ENCODE data around the gene ARHGAP26.

ARHGAP26 gene

DNA sequence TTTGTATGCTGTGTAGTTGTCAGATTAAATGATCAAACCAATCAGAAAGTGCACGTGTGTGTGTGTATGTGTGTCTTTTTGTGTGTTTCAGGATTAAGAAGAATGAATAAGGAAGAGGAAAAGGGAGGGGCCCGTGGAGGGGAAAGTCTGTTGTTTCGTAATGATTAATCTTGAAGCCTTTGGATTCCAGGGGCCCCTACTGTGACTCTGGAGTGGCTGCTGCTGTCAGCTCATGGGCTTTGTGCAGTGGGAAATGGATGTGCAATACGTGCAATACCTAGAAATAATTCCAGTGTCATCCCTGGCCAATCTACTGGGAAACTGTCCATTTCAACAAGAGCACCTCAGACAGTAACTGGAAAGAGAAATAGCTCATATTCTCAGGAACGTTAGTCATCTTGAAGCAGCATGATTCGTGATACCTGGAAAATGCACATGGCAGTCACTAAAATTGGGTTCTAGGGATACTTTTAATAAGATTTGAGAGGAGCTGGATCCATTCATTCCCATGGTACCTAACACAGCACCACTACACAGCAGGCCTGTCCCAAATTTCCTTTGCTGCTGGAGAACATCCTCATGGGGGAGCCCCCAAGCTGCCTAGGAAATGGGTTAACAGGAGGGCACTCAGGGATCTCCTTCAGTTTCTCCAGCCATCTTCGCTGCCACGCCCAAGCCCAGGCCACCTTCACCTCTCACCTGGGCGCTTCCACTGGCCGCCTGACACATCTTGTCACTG is 447.1 kb downstream of the ARHGAP26 start:
- DNase-seq, result no peak

DNA sequence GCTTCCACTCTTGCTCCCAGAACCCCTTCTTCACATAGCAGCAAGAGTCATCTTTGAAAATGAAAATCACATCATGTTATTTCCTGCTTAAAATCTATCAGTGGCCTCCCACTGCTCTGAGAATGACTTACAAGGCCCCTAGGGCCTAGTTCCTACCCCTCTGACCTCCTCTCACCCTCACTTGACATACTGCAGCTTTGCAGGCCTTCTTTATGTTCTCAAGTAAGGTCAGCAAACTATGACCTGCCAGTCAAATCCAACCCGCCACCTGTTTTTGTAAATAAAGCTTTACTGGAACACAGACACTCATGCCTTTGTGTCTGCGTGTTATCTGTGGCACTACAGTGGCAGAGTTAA is 447.6 kb downstream of the ARHGAP26 start:
- DNase-seq, result no peak

DNA sequence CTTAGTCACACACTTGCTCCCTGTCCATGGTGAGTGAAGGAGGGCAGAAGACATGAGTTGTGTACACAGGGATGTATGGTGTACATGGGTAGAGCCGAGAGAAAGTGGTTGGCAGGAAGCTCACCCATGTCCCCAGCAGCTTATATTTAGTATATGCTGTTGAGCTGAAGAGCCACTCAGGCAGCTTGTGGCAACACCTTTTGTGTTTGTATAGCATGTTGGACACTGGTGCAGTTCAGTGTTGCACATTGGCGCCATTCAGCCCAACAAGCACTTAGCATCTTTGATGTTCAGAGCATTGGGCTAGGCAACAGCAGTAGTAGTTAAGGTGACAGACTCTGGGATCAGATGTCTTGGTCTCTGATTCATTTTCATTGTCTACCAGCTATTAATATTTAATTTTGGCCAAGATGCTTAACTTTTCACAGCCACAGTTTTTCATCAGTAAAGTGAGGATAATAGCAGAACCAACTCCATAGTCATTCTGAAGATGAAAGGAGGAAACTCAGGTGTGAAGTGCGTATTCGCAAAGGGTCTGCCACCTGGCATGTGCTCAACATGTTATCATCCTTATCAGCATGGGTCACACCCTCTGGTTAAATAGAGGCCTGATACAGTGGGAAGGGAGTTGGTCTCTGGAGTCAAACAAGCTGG is 448.5 kb downstream of the ARHGAP26 start:
- DNase-seq, result no peak

DNA sequence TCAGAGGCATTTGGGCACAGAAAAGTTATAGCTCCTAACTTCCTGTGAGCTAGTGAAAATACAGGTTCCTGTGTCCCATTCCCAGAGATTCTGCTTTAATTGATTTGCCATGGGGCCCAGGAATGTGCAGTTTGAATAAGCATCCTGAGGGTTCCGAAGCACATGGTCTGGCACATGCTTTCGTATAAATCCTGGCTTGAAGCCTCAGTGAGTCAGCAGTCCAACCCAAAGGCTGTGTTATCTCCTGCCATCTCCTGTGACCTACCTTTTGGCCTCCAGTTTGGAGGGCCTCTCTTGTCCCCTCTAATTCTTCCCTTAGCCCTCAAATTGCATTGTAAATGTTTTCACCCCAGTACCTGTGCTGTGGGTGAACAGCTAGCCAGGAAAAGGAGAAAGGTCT is 449.5 kb downstream of the ARHGAP26 start:
- no peak for DNase-seq

DNA sequence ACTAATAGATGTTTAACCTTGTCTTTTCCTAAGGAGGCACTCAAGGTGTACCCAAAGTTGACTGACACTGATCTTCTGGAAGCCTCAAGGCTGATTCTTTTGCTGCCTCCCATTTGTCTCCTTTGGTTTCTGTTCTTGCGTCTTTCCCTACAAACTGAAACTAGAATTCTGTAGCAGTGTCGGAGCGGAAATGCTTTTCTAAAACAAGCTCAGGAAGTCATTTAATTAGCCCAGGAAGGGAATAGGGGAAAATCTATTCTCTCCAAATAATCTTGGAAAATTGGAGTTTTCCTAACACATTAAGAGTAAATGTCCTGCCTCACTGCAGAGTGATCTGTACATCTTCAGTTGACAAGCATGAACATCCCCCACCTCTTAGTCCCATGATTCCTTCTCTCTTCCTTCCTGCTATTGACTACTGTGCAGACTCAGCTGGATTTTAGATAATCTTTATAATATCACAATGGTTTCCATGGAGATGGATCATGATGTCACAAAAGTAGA is 450.6 kb downstream of the ARHGAP26 start:
- DNase-seq, result no peak

DNA sequence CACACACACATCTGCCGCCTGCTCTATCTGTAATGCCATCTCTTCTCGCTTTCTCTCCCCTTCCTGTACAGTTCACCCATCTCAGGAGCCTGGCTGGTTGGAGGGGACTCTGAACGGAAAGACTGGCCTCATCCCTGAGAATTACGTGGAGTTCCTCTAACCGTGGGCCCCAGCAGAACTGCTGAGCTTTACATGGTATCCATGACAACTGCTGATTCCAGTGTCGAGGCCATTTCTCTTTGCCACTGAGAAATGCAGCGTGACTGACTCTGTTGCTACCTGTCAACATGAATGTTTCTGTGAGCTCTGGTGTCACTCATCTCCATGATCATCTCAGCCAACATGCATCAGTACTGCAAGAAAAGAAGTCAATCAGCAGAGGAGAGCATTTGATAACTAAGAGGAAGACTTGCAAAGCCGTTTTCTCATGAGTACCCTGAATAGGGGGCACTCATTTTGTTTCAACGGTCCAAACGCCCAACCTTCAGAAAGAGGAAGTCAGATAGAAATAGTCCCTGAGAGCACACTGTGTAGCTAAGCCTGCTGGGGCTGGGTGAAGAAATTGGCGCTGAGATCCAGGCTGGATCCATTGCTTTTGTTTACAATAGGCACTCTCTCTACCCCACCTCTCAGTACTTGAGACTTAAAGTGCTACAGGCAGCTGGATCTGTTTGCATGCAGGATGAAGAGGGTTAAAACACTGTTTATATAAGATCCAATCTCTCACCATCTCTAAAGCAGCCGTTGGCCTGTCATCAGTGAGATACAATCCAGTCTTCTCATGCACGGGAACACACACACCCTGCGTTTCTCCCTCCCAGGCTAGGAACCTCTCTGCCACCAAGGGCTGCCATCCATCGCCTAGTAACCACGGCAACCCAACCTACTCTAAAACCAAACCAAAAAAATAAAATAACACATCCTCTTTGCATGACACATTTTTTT is 452.4 kb downstream of the ARHGAP26 start:
- no peak for DNase-seq

DNA sequence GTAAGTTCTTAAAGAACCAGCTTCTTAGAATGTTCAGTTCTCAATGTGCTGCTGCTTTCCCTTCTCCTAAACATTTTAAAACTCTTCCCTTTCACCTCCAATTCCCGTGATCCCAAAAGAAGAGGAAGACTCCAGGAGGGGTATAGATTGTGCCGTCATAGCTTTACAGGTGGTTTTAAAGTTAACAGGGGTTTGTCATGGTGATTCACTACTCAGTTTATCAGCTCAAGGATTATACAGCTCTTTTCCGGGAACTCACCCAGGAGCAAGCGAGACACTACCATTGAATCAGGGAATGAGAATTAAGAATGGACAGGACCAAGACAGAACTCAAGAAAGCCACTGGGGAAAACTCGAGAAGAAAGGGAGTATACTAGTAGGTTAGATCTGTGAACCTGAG is 454.5 kb downstream of the ARHGAP26 start:
- DNase-seq, result no peak

DNA sequence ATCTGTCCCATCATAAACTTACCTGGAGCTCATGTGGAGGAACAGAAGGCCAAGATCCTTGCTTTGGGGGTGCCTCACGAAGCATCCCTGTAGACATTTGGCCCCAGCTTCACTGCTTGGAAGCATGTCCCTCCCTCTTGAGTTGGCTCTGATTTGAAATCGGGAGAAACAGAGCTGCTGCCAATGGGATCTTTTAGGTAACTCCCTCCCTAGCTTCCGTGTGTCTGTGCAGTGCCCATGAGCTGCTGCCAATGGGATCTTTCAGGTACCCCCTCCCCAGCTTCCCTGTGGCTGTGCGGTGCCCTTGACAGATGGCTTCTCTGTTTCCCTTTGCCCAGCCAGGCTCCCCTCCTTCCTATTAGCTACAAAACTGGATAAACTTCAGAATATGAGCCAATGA is 455.3 kb downstream of the ARHGAP26 start:
- no peak for DNase-seq

DNA sequence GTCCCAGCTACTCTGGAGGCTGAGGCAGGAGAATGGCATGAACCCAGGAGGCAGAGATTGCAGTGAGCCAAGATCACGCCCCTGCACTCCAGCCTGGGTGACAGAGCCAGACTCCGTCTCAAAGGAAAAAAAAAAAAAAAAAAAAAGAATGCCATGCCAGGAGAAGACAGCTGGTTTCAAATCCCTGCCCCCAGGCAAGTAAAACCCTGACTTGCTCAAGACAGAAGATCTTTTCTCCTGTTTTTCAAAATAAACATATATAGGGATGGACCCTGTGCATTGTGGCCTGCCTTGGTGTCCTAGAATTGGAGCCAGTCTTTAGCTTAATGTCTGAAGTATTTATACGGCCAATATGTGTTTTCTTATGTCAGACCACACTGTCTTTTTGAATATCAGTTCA is 456.2 kb downstream of the ARHGAP26 start:
- DNase-seq, result no peak

DNA sequence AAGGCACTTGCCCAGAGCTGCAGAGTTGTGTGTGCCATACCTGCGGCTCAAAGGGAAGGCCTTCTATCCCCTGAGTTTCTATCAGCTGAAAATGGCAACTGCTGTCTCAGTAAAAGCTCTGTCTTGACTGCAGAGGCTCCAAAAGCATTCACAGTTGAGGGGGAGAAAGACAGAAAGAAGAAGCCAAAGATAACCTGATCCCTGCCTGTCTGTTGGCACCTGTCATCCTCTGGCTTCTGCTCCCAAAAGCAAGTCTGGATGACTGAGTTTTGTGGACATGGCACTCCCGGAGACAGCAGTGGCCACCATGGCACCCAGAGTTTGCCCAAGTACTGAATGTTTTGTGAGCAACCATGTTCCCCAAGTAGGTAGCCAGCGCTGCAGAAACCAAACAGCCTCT is 456.7 kb downstream of the ARHGAP26 start:
- no peak for DNase-seq

DNA sequence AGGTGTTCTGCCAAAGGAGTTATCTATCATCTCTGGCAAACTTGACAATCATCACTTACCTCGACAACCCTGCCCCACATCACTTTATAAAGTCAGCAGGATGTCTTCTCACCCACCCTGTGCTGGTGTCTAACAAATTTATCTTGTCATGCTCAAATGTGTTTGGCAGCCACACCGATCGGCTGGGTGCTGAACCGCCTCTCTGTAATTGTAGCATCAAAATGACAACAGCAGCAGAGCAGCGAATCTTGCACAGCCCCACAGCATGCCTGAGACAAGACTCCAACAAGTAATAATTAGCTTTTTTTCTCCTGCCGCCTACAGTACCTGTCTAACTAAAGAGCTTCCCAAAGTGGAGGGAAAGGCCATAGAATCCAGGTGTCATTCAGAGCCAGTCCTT is 457.1 kb downstream of the ARHGAP26 start:
- no peak for DNase-seq

DNA sequence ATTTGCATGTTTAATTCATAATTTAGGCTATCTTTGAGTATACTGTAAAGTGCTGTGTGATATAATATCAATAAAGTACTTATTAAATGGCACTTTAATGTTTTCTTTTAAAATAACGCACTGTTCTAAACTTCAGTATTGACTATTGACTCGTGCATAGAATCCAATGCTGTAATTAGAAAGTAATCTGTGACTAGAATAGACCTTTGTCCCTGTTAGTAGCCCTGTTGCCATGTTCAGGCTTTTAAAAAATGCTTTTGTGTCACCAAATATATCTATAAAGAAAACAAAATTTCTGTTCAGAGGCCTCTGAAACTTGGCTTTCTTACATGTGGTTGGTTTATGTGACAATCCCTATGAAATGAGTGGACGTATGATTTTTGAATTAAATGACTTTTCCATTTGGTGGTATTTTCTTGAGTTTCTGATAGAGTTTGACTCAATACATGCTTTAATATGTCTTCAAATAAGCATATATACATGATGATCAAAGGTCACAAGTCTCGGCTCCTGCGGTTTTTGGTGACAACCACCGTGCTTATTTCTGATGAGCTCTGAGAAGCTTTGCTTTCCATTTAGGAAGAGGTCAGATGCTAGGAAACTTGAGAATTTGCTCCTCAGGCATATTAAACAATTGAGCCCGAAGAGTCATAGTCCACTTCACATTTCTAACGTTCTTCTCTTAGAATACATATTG is 458.6 kb downstream of the ARHGAP26 start:
- no peak for DNase-seq

DNA sequence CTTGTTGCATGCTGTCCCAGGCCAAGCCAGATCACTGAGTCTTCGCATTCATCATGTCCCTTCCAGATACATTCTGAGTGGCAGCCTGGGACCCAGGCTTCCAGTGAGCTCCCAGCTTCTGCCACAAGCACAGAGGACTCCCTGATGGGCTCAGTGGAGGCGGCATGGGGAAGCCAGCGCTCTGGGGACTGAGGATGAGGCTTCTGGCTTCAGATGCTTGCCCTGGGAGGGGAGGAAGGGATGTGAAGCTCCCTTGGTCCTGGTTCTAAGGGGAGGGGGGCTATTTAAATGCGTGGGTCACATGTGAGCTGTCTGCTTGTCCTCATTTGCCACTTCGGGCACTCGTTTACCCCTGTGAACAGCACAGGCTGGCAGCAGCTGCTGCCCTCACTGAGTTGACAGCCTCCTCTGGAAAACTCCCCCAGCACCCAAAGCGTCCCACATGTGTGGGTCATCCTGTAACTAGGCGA is 459.3 kb downstream of the ARHGAP26 start:
- no peak for DNase-seq

DNA sequence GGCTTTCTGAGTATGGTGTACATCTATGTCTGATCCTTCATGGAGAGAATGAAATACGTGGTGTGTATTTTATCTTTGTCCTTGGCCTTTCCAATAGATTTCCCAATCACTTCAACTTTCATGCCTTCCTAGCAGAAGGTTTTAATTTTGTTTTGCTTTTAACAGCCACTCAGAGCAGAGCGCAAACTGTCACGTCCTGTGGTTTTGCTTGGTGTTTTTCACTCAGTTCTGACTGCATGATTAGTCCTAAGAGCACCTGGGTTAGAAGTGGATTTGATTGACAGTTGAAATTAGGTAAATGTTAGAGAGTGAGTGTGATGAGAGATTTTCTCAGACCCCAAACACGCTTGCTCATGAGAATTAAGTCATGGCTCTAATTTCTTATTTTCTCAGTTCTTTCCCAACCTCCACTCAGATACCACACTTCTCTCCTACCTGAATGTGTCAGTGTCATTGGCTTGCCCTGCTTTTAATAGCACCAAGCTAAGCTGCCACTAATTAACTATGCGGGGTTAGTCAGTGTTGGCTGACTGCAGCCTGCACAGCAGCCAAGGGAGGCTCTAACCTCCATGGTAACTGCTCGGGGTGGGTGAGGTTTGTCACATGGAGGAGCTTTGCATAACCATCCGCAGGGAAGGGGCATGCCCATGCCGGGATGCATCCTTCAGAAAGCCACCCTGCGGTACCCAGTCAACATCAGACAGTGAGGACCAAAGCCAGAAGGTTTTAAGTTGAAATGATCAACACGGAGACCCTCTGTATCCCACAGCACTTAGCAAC is 459.9 kb downstream of the ARHGAP26 start:
- no peak for DNase-seq

DNA sequence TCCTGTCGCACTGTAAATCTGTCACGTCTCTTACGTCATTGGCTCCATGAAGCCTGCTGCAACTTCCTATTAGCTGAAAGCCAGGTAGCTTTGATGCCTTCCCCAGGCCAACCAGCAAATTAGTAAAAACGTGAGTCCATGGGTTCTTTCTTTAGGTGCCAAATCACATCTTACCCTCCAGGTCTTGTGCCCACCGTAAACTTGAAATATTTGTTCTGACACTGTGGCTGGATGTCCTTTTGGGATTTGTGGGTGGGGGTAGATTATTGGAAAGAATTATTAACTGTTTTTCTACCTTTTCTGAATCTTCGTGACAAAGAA is 460.5 kb downstream of the ARHGAP26 start:
- no peak for DNase-seq

DNA sequence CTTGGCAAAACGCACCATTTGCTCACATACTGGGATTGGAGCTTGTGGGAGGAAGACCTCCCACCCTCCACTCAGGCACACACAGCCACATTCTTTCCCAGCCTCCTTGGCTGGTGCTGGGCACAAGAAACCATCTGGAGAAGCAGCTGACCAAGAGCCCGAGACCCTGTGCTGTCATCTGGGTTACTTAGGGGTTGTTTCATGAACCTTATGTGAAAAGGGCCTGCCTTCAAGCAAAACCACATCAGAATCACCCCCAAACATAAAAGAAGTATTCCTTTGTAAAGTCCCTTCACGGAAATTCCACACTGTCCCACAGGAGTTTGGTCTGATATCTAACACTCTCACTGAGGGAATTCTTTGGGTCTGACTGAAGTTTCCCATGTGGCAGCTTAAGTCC is 461.2 kb downstream of the ARHGAP26 start:
- no peak for DNase-seq

DNA sequence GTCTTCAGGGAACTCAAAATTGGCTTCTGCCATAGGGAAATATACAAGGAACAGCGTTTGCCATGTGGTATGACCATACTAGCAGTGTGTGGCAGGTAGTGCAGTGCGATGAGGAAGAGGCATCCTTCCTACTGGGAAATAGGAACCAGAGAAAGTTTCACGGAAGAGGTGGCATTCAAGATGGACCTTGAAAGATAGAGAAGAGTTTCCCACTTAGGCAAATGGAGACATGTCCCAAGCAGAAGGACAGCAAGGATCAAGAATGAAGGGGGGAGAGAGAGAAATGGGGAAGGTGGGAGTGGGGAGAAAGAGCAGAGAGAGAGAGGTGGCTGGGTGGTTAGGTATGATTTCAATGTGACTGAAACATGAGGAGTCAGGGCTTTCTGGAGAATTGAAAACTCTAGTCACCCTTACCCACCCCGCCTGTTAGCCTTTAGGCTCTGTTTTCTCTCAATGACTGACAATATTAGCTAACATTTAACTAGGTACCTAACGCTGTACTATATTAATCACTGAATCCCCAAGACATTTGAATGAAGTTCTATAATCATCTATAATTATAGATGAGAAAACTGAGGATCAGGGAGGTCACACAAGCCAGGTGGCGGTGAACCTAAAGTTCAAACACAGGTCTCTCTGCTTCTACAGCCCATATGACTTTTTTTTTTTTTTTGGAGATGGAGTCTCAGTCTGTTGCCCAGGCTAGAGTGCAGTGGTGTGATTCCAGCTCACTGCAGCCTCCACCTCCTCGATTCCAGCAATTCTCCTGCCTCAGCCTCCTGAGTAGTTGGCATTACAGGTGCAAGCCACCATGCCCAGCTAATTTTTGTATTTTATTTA is 462.0 kb downstream of the ARHGAP26 start:
- DNase-seq, result no peak

DNA sequence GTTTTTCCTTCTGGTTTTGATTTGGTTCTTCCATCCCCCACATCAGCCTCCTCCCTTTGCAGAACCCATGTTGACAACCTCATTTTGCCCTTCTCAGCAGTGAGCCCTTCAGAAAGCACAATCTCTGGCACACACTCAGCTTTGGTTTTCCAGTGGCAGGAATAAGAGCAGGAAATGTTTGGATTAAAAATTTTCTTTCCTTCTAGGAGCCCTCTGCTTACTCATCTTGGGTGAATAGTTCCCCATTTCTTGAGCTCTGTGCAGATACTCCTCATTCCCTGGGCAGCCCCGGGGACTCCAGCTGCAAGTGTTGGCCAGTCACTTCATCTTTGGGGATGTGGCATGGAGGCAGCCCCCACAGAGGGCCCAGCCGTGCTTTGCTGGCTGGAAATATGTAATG is 462.9 kb downstream of the ARHGAP26 start:
- DNase-seq, result no peak

DNA sequence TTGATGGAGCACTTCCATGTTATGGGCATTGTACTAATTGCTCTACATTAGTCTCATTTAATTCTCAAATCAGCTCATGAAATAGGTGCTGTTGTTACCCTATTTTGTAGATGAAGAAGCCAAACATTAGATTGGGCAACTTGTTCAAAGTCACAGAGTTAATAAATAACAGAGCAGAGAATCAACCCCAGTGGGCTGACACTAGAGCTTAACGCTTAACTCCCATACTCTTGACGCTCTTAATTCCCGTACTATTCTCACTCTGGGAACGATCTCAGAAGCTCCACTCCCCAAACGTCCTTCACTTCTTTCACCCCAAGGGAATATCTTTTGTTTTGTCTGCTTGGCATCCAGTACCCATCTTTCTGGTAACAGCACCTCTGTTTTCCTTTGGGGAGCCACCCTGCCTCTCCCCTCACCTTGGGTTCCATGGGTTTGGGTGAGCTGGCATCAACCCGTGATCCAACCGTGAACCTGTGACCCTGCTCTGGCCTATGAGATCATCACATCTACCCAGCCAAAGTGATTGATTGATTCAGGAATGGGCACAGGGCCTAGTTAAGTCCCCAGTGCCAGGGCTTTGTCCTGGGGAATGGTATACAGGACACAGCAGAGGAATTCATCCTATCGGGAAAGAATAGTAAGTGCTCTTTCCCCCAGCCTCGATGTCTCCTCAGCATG is 464.1 kb downstream of the ARHGAP26 start:
- no peak for DNase-seq

DNA sequence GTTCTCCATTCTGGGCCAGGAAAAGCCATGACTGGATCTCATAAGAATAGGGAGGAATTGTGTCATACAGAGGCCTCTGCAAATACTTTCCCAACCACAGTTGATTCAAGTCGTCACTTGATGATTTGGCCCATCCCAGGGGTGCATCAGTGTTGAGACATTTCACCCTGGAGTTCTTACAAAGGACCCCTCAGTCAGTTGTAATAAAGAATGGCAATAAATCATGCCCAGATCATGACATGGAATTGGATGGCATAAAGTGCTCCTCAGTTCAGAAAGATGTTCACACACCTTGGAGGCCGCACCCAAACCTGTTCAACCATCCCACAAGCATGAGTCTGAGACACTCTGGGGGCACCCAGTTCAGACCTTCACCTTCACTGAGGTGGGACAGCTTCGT is 465.2 kb downstream of the ARHGAP26 start:
- DNase-seq, result no peak

DNA sequence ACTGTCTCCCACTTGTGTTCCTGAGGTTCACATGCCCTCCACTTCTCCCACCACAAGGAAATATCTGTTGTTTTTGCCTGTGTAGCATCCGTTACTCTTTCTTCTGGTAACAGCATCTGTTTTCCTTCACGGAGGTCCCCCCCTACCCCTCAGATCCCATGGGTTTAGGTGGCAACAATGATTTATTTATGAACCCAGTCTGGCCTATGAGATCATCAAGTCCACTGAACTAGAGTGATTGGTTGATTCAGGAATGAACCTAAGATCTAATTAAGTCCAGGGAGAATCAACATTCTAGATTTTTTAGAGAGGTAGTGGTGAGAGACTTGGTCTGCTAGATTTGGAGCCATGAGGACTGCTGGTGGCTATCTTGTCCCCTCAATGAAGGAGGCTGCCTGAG is 466.5 kb downstream of the ARHGAP26 start:
- no peak for DNase-seq

Data from activated CD4-positive, alpha-beta T cell treated with anti-CD3 and anti-CD28 coated beads for 1 hour (primary cell).